GM21619 (cell line): ENCODE measurements around the gene DLL1.

Source experiments
- ATAC-seq: cut with Tn5 transposase; IDR thresholded peaks from one replicate; pipeline ENCODE4 v1.9.1; 2021; ENCODE audit not compliant: unreplicated experiment

The DLL1 gene

GRCh38 chr6:170234419-170234818 is 56.5 kb downstream of the DLL1 start:
- no peak for ATAC-seq

GRCh38 chr6:170233286-170234205 is 57.3 kb downstream of the DLL1 start:
- ATAC-seq = no peak
